Urothelium cell line (cell line): ENCODE measurements around the gene MAN1A1.

Experiments used
- DNase-seq: peaks from one replicate; pipeline ENCODE4 v3.0.0; 2011; ENCODE audit warnings: low spot score, mixed read lengths
- FAIRE-seq: peaks from 2 replicates; lab custom pipeline; 2011; peaks lifted over from hg19 to GRCh38; lab: Jason Lieb, UNC

Gene MAN1A1

DNA sequence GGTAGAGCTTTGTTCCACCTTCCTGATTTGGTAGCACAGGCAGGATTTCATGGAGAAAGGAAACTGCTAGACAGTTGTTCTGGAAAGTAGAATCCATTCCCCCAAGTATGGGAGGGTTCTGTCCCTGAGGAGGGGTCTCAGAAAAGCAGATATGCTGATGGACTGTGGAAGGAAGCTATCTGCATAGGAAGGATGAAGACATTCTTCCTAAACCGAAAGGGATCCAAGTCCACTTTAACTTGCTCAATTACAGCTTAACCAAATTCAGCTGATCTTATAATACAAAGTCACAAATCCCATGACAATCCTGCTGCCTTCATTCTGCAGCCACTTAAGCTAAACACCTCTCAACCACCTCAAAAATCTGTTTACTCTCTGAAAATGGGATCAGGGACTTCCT lies 2.6 kb downstream of the MAN1A1 start:
- no peak for DNase-seq
- no peak for FAIRE-seq

DNA sequence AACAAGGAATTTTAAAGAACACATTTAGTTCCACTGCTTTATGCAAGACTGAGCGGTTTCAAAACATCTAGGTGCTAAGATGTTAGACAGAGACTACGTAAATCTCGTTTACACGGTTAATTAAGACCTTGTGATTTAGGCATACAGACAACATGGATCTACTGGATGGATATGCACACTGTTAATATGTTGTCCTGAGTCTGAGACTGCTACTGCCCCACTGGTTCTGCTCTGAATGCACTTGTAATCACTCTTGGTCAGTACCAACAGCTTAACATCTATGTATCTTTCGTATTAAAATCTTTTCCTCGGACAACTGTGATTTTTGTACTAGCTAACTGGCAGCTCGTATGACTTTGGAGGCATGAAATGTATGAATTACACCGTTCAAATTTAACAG lies 3.1 kb downstream of the MAN1A1 start:
- FAIRE-seq (no peak), DNase-seq (no peak)

DNA sequence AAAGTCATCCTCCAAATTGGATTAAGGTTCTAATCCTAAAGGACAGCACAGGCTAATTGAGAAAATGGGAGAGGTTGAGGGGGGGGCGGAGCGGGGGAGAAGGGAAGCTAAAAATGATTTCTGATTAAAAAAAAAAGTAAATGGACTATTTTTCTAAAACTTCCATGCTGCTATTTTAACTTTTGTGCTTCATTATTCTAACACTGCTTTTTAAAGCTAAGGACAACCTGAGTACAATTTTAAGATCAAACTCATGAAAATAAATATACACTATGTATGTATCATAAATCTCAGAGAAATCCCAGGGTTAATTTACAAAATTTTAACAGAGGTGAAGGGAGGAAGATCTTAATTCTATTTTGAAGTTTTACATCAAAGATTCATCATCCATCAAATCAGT lies 4.4 kb downstream of the MAN1A1 start:
- DNase-seq (no peak), FAIRE-seq (no peak)

DNA sequence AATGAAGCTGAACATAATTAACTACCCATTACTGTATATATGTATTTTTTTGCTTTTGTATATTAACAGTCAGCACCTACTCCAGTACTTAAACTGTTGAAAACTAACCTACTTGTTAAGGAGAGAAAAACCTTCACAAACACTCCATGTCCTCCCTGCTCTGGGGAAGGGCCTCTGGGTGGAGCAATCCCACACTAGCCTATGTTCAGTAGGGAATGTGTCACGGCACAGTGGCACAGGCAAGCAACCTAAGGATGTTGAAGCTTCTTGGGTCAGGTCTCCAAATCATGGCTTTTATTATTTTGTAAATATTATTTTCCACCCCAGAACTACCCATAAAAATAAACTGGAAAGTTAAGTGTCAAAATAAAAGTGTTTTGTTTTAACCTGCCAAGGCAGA lies 5.3 kb downstream of the MAN1A1 start:
- DNase-seq (no peak), FAIRE-seq (no peak)

DNA sequence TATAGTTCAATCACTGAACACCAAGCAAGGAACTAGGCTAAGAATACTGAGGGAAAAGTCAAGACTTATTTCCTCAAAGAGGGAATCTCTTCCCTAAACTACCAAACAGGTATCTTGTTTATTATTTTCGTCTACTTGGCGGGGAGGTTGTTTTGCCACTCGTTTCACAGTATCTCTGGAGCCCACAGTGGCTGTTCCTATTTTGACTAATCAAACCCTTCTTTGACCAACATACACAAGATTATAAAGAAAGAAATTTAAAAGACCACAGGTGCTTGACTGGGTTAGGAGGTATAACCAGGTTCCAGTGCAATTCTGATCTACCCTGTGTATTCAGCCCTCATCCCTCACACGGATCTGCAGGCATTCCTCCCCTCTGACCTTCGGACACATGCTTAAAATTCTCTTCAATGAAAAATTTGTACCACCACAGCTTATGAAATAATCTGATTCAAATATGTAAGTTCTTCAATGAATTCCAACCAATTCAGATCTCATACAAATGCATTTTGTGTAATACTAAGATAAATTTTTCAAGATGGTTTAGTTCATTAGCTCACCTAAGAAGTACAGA lies 5.9 kb downstream of the MAN1A1 start:
- DNase-seq: no peak
- no peak for FAIRE-seq

DNA sequence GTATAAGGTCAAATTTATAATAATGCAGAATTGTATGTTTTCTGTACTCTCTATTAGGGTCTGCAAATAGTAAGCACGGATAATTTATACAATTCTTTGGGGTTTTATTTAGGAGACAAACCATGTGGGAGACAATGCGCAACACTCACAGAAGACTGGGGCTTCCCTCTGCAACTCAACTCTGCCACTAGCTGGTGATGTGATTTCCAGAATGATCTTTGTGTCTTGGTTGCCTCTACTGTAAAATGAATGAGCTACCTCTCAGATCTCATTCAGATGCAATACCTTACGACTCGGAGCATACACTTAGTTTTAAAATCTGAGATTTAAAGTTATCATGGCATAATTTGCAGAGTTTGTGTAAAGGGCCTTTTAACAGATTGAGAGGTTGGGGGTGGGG lies 6.4 kb downstream of the MAN1A1 start:
- DNase-seq: no peak

DNA sequence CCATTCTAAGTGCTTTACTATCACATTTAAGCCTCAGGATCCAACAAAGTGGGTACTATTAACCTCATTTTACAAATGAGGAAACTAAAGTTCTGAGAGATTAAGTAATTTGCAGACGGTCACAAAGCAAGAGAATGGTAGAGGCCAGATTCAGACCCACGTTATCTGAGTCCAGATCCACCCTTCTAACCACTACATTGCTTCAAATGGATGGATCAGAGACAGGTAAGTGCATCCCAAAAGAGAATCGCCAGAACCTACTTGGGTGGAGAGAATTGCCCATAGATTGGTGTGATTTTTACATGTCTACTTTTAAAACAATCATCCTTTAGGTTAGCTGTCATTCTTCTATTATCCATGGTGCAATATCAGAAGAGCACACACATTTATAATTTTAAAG lies 7.1 kb downstream of the MAN1A1 start:
- DNase-seq (no peak), FAIRE-seq (no peak)

More for the DNA sequence above, 6.4 kb downstream of the MAN1A1 start:
- no peak for FAIRE-seq

DNA sequence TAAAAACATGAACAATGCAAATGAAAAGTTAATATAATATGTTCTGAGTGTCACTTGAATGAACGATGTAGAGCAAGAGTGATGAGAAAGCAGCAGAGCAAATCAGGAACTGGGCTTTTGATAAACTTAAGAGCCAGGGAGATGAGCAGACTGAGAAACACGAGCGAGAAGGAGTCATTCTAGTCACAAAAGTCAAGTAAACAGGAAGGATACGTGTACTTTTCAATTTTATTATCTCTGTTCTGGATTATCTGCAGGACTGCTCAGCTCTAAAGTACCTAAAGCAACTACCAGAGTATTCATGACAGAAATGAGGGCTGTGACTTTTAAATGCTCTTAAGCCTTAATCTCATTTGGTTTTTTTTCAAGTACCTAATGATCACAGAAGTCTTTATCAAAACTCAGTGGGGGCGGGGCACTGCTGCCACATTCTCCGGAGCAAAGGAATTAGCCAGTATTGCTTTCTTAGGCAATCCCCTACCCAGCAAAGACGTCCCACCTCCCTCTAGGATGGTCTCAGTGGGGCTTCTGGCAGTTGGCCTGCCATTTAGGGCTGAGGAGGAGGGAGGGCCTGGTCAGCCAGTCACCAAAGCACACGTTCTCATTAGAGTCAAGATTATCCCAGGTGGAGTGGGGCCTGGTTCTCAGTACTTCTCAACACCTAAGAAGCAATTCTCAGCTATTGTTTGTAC lies 8.6 kb downstream of the MAN1A1 start:
- DNase-seq (no peak), FAIRE-seq (no peak)

DNA sequence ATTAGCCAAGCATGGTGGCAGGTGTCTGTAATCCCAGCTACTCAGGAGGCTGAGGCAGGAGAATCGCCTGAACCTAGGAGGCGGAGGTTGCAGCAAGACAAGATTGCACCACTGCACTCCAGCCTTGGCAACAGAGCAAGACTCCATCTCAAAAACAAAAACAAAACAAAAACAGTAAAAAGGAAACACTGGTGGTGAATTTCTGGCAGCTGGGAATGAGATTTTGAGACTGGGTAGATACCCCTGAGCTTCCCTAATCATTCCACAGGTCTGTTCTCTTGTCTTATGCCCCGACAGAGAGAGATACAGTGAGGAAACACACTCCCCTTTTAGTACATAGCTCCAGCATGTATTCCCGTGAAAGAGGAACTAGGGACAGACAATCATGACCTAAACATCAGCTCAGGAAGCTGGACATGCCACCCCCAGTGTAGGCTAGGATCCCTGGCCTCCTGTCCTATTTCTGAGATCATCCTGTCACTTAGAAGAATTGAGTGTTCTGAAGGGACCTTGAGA lies 9.6 kb downstream of the MAN1A1 start:
- FAIRE-seq (no peak), DNase-seq (no peak)

DNA sequence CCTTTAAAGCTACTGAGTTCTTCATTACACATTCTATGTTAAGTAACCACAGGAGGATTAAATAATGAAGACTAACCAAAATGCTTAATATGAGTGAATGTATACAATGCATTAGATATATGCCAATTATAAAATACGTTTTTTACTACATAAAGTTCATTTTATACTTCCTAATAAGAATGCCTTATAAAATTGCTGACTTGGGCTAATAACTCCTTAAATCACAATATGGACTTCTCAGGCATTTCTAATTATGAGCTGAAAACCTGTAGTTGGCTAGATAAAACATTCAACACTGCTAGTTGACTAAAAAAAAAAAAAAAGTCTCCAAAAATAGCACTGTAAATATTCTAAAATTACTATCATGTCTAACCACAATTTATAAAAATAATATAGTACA lies 11.8 kb downstream of the MAN1A1 start:
- FAIRE-seq: no peak
- DNase-seq: no peak

DNA sequence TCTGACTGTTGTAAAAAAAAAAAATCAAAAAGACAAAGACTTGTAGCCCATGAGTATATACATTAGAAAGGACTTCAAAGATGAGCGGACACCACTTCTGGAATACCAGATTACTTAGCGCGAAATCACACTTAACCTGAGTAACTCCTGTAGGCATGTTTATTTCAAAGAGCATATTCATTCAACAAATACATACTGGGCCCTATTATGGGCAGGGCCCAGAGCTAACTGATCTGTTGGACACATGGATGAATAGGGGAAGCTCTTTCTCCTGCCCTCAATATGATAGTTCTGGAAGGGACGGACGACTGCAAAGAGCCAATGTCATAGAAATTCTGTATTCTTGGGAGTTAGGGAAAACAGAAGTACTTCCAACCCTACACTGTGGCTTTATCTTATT lies 12.3 kb downstream of the MAN1A1 start:
- DNase-seq: no peak
- no peak for FAIRE-seq

DNA sequence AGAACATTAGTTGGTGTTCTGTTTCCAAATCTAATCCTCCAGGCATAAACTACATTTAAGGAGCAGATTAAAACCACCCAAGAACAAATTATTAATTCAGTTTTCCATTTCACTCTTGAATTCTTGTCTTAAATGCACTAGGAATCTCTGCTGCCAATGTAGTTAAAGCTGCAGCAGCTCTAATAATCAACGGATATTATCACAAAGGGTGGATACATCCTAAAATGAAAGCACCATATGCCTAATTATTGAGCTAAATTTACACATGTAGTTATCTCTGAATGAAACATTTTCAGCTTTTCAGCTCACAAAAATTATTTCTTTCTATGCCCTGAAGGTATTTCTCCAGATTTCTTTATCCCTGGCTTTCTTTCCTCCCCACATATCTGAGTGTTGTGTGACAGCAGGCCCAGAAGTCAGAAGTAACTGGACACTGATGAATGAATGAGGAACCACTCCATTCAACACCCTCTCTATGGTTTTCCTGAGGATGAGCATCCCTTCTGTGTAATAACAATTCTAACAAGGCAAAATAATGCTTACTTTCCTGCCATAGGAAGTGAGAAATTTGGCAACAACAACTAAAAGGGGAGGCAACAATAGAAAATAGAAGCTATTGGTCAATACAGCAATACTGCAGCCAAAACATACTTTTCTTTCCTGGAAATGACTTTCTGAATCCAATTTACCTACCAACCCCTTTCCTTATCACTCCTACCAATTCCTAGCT lies 14.9 kb downstream of the MAN1A1 start:
- DNase-seq: no peak
- FAIRE-seq: no peak

DNA sequence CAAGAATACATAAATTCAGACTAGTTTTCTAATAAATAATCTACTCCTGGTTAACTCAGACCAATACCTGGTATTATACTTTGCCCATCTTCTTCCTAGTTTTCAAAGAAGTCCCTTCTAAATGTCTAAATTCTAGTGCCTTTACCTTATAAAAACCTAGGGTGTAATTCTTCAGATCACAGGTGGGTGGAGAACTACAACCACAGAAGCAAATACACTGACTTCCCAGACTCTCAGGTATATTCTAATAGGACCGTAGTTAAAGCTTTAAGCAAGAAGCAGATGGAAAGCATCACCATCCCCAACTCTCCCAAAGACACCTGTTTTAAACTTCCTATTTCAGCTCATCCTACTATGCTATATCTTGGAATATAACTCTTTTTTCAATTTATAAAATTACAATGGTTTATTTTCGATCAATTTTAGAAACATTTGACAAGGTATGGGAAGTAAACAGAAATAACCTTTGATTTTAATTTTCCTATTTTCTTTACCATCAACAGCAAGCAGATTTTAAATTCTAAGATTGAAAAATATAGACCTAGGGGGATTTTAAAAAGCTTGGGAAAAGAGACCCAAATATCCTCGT lies 15.8 kb downstream of the MAN1A1 start:
- DNase-seq (peak; percentile 18), FAIRE-seq (no peak)

DNA sequence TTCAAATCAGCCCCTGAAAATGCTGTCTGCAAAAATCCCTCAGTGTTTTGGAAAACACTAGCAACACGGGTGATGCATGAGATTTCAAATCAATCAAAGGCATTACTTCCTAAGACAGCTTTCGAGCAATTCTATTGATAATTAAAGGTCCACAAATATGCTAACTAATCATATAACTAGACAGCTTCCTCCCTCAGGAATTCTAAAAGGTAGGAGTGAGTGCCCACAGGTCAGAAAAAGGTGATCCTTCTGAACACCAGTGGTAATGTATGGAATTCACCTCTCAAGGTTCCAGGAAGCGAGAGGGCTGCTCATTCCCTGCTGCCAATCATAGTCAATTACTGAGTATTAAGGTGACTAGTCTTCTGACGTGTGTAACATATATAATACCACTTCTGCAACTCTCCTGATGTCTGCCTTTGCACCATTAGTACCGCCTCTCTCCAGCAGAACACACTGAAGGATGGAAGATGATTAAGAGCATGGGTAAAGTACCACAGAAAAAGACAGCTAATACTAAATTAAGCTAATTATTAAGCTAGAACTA lies 16.4 kb downstream of the MAN1A1 start:
- FAIRE-seq (peak; percentile 44), DNase-seq (no peak)

DNA sequence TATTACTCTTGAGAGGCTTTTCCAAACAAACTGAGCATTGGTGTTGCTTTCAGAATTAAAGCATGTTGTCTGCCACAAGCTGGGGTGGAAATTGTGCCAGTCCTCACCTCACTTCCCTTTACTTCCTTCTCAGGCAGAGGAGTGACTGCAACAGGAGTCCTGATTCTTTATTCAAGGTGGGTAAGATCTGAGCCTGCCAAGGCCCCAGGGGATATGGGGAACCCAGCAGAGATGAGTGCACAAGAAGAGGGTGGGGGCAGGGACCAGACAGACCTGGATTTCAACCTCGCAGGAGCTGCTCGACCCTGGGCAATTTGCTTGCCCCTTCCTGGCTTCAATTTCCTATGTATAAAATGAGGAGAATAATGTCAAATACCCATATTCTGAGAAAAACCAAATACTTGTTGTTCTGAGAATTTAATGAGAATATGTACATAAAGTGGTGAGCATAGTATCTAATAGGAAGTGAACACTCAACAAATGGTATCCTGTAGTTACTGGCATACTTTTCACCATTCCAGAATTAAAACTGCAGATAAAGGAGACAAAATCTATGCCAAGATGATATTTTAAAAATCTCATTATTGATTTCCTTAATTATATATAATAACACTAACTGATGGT lies 17.8 kb downstream of the MAN1A1 start:
- DNase-seq (no peak), FAIRE-seq (no peak)

DNA sequence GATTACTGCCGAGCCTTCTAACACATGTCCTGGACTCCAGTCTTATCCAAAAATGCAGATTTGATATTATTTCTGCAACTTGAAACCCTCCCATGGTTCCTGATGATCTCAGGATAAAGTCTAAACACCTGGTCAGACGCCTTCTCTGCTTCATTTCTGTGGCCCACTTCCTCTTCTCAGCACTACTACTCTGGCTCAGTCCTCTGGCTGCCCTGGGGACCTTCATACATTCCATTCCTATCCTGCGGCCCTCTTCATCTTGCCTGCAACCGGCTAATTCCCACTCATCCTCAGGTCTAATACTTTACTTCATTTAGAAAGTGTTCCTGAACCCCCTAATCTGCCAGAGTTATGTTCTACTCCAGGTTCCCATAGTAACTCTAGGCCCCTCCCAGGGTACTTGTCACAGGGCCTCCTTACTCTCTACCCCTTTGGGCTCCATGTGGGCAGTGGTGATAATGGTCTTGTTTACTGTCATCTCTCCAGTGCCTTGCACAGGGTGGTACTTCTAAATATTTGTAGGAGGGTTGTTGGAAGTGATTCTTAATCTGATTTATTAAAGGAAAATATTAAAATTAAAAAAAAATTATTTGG lies 18.9 kb downstream of the MAN1A1 start:
- FAIRE-seq (no peak), DNase-seq (no peak)

DNA sequence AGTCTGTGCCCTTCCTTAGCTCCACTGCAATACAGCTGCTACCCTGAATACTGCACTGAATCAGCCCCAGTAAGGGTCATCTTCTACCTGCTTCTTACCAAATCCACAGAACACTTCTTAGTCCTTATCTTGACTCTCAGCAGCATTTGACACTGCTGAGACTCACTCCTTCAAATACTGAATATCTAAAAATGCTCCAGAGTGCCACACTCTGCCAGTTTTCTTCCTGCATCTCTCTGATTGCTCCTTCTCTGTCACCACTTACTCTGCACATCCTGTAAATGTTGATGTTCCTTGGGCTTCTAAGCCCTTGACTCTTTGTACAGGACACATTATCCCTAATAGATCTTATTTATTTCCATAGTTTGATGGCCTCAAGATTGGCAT lies 19.8 kb downstream of the MAN1A1 start:
- FAIRE-seq: no peak
- DNase-seq: no peak

DNA sequence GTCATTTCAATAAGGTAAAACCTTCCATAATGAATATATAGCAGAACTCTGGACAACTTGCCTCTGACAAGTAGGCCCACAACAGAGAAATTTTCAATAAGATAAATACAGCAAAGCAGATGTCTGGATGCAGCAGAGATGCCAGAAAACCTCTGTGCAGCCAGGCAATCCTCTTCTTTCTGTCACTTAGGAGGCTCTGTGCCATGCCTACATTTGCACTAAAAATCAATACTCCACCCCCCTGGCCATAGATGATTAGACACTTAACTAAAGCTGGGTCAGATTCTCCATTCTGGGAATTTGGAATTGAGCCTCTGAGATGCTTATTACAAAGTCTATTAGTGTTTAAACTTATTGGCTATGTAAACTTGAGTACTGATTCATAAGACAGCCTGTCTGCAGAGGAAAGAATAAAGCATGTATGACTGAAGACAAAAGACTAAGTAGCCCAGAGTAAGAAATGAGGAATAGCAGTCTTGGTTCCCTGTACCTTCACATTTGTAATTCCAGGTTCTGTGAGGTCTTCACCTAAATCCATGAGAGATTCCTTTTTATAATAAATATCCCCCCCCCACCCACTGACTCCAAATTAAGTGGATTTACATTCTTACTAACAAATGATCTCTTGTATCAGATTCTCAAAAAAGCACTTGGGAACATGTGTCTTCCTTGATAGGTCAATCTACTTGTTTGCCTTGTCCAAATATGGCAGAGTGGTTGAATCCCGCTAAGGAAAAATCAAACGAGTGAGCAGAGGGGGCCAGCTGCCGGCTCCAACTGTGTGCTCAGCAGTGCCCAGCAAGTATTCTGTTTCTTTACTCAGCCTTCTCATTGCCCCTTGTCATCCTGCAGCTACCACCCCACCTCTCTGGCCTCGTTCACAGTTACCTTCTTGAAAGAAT lies 20.4 kb downstream of the MAN1A1 start:
- DNase-seq: no peak

DNA sequence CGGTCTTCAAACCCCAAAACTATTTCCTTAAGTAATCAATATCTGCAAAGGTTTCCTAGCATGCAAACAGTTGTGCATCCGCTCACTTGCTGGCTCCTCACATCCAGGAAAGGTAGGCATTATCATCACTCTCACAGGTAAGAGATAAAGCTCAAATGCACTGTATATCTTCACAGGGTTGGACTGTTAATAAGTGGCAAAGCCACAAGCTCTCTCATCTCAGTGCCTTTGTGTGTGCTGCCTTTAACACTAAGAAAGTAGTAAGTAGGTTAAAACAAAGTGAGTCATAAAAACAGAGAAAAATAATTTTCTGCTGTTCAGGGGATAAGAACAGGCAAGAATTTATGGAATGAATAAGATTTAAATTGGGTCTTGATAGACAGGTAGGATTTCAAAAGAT lies 21.3 kb downstream of the MAN1A1 start:
- FAIRE-seq: no peak
- DNase-seq: no peak

More for the DNA sequence above, 20.4 kb downstream of the MAN1A1 start:
- no peak for FAIRE-seq

DNA sequence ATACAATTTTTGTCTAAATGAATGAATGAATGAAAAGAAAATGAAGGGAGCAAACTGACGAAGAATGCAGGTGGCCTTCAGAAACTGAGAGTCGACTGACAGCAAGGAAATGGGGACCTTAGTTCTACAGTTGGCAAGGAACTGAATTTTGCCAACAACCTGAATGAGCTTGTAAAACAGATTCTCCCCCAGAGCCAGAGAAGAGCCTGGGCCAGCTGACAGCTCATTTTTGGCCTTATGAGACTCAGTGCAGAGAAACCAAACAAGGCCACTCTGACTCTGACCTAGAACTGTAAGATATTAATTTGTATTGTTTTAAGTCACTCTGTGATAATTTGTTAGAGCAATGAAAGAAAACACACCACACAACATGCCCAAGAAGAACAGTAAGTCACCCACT lies 21.8 kb downstream of the MAN1A1 start:
- no peak for FAIRE-seq
- no peak for DNase-seq
